ENCODE results near the gene TUBB4B.
A peak's percentile ranks its signal among the peaks of the same experiment; 100 is the strongest.

Gene TUBB4B

DNA sequence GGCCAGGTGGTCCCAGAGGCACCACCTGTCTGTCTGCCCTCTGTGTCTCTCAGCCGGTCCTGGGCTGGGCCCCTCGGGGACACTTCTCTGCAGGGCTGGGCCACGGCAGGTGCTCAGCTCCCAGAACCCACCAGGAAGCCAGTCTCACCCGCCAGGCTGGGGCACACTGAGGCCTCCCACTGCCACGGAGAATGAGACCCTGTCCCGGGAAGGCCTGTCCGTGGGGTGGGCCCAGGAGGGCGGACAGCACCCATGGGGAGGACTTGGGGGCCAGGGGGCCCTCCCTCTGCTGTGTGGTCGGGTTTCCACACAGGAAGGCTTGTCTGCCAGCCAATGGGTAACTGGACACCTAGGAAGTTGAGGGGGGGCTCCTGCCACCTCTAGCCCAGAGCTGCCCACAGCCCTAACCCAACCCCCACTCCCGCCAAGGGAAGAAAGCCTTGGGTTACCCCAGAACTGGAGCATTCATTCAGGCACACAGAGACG, 4.1 kb upstream of the TUBB4B start:
- Histone ChIP-seq H3K4me3 (ENCODE audit: low read depth, low read length) (no peak overlapping the region; the same call in 1 of the 2 replicates), H3K4me1 (ENCODE audit: control insufficient read depth, insufficient read depth, low read length) (peaks cover 3% of the 10 kb centered on the region; the same call in 1 of the 2 replicates), H3K9me3 (ENCODE audit: control insufficient read depth, insufficient read depth, low read depth, low read length) (no peaks in the 10 kb centered on the region), H3K27ac (ENCODE audit: extremely low read depth, low read depth, low read length) (no peak overlapping the region), H3K36me3 (ENCODE audit: control insufficient read depth in 2 of 2, insufficient read depth in 1 of 2, low read length in 2 of 2) (peaks cover 0 to 11% of the 10 kb centered on the region in 2 experiments; a peak in 1 of 3 replicates)
- ChIA-PET POLR2A (interaction anchor here (0.5 to 11.5 kb wide), 22 partner anchors 8 to 190 kb away, joined by 3 to 336 read pairs (median 4); partner anchors contain the start of genes ANAPC2, CYSRT1, EXD3 and MAN1B1), CTCF (interaction anchor here (0.6 to 3.4 kb wide), 82 partner anchors 8 to 500 kb away, joined by 3 to 45 read pairs (median 5); partner anchors contain the start of genes ANAPC2, CYSRT1, DPH7 and LCN8)
- TF ChIP-seq IKZF3 (tag by site-specific recombination; IDR thresholded peaks at IDR 0.05), result no peak
- TF ChIP-seq ZBTB8A (tag by site-specific recombination; IDR thresholded peaks at IDR 0.05), result 0 out of 2 replicates have a peak, but pooled peaks have one; percentile 39
- 0 out of 2 replicates have a peak, but pooled peaks have one; percentile 1 for TF ChIP-seq ZBTB48 (tag by site-specific recombination; IDR thresholded peaks at IDR 0.05)
- TF ChIP-seq ZNF404 (tag by site-specific recombination; IDR thresholded peaks at IDR 0.05), result no peak
- TF ChIP-seq GLI4 (tag by site-specific recombination; IDR thresholded peaks at IDR 0.05), result peak; percentile 10; the same call in 1 of the 2 replicates
- peak; percentile 97 for TF ChIP-seq GLIS1 (tag by site-specific recombination; IDR thresholded peaks at IDR 0.05)
- TF ChIP-seq ZNF423 (tag by site-specific recombination; IDR thresholded peaks at IDR 0.05), result 0 out of 2 replicates have a peak, but pooled peaks have one; percentile 7
- TF ChIP-seq ZNF248 (tag by site-specific recombination; IDR thresholded peaks at IDR 0.05), result no peak
- peak; percentile 60; the same call in 1 of the 2 replicates for TF ChIP-seq HIC1 (tag by site-specific recombination; IDR thresholded peaks at IDR 0.05)
- TF ChIP-seq ZNF596 (tag by site-specific recombination; IDR thresholded peaks at IDR 0.05), result no peak
- no peak for TF ChIP-seq ZBTB11 (tag by site-specific recombination; conservative IDR thresholded peaks at IDR 0.05; ENCODE audit: low read depth)
- TF ChIP-seq ZNF843 (tag by site-specific recombination; IDR thresholded peaks at IDR 0.05), result 0 out of 2 replicates have a peak, but pooled peaks have one; percentile 7
- peak; percentile 90 for TF ChIP-seq ZIC2 (tag by site-specific recombination; IDR thresholded peaks at IDR 0.05)
- no peak for TF ChIP-seq ZBTB1 (tag by site-specific recombination; IDR thresholded peaks at IDR 0.05)
- TF ChIP-seq ZNF157 (tag by site-specific recombination; IDR thresholded peaks at IDR 0.05), result no peak
- TF ChIP-seq, protein P1, sequence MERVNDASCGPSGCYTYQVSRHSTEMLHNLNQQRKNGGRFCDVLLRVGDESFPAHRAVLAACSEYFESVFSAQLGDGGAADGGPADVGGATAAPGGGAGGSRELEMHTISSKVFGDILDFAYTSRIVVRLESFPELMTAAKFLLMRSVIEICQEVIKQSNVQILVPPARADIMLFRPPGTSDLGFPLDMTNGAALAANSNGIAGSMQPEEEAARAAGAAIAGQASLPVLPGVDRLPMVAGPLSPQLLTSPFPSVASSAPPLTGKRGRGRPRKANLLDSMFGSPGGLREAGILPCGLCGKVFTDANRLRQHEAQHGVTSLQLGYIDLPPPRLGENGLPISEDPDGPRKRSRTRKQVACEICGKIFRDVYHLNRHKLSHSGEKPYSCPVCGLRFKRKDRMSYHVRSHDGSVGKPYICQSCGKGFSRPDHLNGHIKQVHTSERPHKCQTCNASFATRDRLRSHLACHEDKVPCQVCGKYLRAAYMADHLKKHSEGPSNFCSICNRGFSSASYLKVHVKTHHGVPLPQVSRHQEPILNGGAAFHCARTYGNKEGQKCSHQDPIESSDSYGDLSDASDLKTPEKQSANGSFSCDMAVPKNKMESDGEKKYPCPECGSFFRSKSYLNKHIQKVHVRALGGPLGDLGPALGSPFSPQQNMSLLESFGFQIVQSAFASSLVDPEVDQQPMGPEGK (tag by site-specific recombination; IDR thresholded peaks at IDR 0.05), result peak; percentile 31; the same call in 1 of the 2 replicates
- TF ChIP-seq GLIS2 (tag by site-specific recombination; IDR thresholded peaks at IDR 0.05), result peak; percentile 75
- no peak for TF ChIP-seq ZNF366 (tag by site-specific recombination; conservative IDR thresholded peaks at IDR 0.05)
- no peak for TF ChIP-seq ZNF2 (tag by site-specific recombination; IDR thresholded peaks at IDR 0.05)
- 0 out of 2 replicates have a peak, but pooled peaks have one; percentile 4 for TF ChIP-seq ZNF645 (tag by site-specific recombination; IDR thresholded peaks at IDR 0.05)
- no peak for TF ChIP-seq ZNF677 (tag by site-specific recombination; IDR thresholded peaks at IDR 0.05)
- 0 out of 2 replicates have a peak, but pooled peaks have one; percentile 2 for TF ChIP-seq ZBTB20 (tag by site-specific recombination; IDR thresholded peaks at IDR 0.05)

Measured in HEK293 (cell line).